Measurements from ENCODE around the gene IFT25. TPM values are rescaled to one million over a fixed set of nuclear protein-coding genes. Genes with fewer than 3 reads are reported as not detected.
"Not testable (repeated sequence)": the region's sequence is repeated elsewhere in the genome, so short reads cannot be mapped to it uniquely, and the experiment has no call there.

Gene IFT25
- total RNA-seq, 2 donors from 2014 or later: 23.8 to 24.5 TPM

DNA sequence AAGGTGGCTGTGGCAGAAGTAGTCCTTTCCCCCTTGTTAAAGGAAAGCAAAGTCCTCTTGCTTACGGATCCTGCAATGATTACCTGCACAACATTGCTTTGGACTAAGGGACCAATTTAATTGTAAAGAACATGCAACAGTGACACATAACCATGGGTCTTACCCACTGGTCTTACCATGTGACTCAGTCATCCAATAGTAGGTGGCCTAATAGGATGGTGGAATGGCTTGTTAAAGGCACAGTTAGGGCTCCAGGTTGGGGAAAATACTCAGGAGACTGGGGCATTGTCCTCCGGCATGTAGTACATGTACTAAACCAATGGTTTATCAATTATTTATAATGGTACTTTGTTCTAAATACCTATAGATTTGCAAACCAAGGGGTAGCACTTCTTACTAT lies 53.8 kb downstream of the IFT25 start:
- Histone ChIP-seq H3K36me3 (peaks cover 2% of the 10 kb centered on the region), H3K27ac (no peak overlapping the region), H3K4me3 (no peak overlapping the region), H3K9me3 (no peaks in the 10 kb centered on the region), H3K4me1 (ENCODE audit: control insufficient read depth in 1 of 2, low read depth in 2 of 2) (peaks cover 12 to 40% of the 10 kb centered on the region in 2 donors), H3K27me3 (replicated peaks; ENCODE audit: insufficient read depth) (no peaks in the 10 kb centered on the region)
- TF ChIP-seq, protein P1, sequence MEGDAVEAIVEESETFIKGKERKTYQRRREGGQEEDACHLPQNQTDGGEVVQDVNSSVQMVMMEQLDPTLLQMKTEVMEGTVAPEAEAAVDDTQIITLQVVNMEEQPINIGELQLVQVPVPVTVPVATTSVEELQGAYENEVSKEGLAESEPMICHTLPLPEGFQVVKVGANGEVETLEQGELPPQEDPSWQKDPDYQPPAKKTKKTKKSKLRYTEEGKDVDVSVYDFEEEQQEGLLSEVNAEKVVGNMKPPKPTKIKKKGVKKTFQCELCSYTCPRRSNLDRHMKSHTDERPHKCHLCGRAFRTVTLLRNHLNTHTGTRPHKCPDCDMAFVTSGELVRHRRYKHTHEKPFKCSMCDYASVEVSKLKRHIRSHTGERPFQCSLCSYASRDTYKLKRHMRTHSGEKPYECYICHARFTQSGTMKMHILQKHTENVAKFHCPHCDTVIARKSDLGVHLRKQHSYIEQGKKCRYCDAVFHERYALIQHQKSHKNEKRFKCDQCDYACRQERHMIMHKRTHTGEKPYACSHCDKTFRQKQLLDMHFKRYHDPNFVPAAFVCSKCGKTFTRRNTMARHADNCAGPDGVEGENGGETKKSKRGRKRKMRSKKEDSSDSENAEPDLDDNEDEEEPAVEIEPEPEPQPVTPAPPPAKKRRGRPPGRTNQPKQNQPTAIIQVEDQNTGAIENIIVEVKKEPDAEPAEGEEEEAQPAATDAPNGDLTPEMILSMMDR (IDR thresholded peaks at IDR 0.05): no peak
- DNase-seq (ENCODE audit: low spot score) (no peak), ATAC-seq (ENCODE audit: insufficient number of reproducible peaks, low FRiP score, low read depth) (no peak)

DNA sequence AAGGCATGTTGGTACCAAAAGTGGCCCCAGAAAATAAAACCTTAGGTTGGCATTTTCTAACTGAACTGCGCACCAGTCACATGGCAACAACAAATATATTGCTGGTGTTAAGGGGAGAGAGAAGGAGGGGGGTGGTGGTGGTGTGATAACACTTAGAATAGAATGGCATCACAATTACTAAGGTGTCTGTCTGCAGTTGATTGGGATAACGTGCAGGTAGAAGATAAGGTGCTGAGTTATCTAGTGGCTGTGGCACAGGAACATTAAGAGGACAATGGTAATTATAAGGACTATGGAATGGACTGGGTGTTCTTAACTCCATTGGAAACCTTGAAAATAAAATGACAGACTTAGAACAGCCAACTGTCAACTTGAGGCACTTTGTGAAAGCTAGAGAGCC lies 54.5 kb downstream of the IFT25 start:
- ATAC-seq (ENCODE audit: insufficient number of reproducible peaks, low FRiP score, low read depth): no peak
- Histone ChIP-seq H3K36me3 (peaks cover 4% of the 10 kb centered on the region), H3K4me1 (ENCODE audit: control insufficient read depth in 1 of 2, low read depth in 2 of 2) (peaks cover 7 to 34% of the 10 kb centered on the region in 2 donors), H3K27ac (no peak overlapping the region), H3K27me3 (replicated peaks; ENCODE audit: insufficient read depth) (no peaks in the 10 kb centered on the region), H3K9me3 (no peaks in the 10 kb centered on the region), H3K4me3 (no peak overlapping the region)
- DNase-seq (ENCODE audit: low spot score): no peak
- TF ChIP-seq, protein P1 (IDR thresholded peaks at IDR 0.05): no peak

DNA sequence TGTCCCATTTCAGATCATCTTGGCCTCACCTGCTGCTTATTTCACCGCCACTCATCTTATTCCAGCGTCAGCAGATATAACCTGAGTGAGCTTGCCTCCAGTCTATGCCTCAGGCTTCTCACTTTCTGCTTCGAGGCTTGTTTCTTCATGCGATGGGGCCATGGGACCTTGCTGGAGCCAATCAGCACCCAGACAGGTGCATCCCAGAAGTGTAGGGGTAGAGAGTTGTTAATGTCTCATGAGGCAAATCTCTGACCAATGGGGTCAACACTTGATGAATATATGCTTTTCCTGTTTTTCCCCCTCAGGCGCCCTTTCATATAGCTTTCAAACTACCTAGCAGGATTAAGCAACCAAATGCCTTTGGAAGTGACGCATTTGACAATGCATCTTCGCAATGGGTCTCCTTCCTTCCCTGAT lies 55.0 kb downstream of the IFT25 start:
- H3K9me3 ChIP-seq: no peaks in the 10 kb centered on the region
- peaks cover 7 to 29% of the 10 kb centered on the region in 2 donors for H3K4me1 ChIP-seq (ENCODE audit: control insufficient read depth in 1 of 2, low read depth in 2 of 2)
- H3K27ac ChIP-seq: peak overlapping the region; percentile 78 to 85
- TF ChIP-seq, protein P1 (IDR thresholded peaks at IDR 0.05): no peak
- DNase-seq (ENCODE audit: low spot score) (no peak), ATAC-seq (ENCODE audit: insufficient number of reproducible peaks, low FRiP score, low read depth) (no peak)
- H3K27me3 ChIP-seq (replicated peaks; ENCODE audit: insufficient read depth): no peaks in the 10 kb centered on the region
- peak overlapping the region; percentile 90 for H3K4me3 ChIP-seq
- H3K36me3 ChIP-seq: peaks cover 4% of the 10 kb centered on the region

DNA sequence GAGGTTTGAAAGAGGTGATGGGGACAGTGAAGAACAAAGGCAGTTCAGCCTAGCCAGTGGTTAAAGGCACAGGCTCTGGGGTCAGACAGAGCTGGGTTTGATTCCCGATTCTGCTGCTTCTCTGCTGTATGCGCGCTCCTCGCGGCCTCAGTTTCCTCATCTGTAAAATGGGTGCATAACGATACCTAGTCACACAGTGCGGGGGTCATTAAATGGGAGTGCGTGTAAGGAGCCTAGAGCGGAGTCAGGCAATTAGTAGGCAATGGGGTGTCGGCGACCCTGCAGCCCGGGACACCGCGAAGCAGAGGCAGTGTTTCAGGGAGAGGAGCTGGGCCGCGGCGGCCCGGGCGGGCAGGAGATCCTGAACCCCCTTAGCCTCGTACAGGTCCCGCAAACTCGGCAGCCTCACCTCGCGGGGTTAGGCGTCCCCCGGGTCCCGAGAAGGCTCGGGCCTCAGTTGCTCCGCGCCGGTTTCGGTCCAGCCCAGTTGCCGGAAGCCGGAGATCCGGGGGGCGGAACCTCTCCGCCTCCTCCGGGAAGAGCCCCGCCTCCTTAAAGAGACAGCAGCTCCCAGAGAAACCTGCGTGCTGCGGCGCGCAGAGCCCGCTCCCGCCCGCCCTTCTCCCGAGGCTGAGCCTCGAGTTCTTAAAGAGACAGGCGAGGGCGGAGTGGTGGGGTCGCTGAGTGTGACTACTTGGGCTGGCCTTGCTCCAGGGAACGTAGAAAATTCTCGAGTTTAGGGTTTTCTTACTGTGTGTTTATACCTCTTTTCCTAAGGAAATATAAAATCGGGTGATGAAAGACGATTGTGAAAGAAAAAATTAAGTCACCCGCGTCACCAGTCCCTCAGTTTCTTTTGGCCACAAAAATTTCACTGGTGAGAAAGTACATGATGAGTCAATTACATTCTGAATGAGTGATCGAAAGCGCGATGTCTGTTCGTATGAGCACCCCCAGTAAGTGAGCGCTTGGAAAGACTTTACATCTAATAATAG lies 55.9 kb downstream of the IFT25 start, which contains the start of gene YIPF1:
TSS of gene YIPF1 (minus strand) at position 494 of the 995 bp plus-strand sequence. CDS start 860 bp downstream, outside the sequence.
- TF ChIP-seq, protein P1 (IDR thresholded peaks at IDR 0.05): no peak
- peaks cover 7 to 22% of the 10 kb centered on the region in 2 donors for H3K4me1 ChIP-seq (ENCODE audit: control insufficient read depth in 1 of 2, low read depth in 2 of 2)
- ATAC-seq (ENCODE audit: insufficient number of reproducible peaks, low FRiP score, low read depth) (peak; percentile 84), DNase-seq (ENCODE audit: low spot score) (peak; percentile 47)
- H3K9me3 ChIP-seq: no peaks in the 10 kb centered on the region
- H3K27me3 ChIP-seq (replicated peaks; ENCODE audit: insufficient read depth): no peaks in the 10 kb centered on the region
- H3K36me3 ChIP-seq: peaks cover 4% of the 10 kb centered on the region
- H3K27ac ChIP-seq: peak within 1 kb of the TSS; percentile 78 to 85
- H3K4me3 ChIP-seq: peak within 1 kb of the TSS; percentile 90

DNA sequence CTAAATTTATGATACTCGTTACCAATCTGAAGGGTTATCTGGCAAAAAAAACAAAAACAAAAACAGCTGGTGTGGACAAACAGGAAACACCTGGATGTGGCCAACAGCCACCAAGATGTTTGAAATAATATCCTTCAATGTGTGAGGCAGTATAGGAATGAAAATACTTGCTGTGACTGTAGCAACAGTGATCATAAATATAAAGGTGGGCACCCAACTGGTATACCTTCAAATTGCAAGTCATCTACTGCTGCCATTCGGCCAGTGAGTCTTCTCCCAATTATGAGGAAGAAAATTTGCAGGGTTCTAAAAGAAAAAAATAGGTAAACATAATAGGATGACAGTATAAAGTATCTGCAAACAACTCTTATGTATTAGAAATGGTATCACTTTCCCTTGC lies 56.8 kb downstream of the IFT25 start:
- ATAC-seq (ENCODE audit: insufficient number of reproducible peaks, low FRiP score, low read depth) (no peak), DNase-seq (ENCODE audit: low spot score) (no peak)
- Histone ChIP-seq H3K27me3 (replicated peaks; ENCODE audit: insufficient read depth) (no peaks in the 10 kb centered on the region), H3K36me3 (peaks cover 4% of the 10 kb centered on the region), H3K4me1 (ENCODE audit: control insufficient read depth in 1 of 2, low read depth in 2 of 2) (peaks cover 7 to 22% of the 10 kb centered on the region in 2 donors), H3K27ac (peak overlapping the region; percentile 78 to 85), H3K4me3 (peak overlapping the region; percentile 90), H3K9me3 (no peaks in the 10 kb centered on the region)
- TF ChIP-seq, protein P1 (IDR thresholded peaks at IDR 0.05): no peak

DNA sequence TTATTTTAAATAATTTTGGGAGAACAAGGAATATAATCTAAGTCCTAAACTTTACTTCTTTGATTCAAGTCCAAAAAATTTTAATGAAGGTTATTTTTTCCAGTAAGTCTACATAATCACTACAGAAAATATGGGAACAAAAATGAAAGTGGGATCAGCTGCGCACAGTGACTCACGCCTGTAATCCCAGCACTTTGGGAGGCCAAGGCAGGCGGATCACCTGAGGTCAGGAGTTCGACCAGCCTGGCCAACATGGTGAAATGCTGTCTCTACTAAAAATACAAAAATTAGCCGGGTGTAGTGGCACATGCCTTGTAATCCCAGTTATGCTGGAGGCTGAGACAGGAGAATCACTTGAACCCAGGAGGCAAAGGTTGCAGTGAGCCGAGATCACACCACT lies 61.9 kb downstream of the IFT25 start:
- H3K9me3 ChIP-seq; H3K27ac ChIP-seq; H3K4me3 ChIP-seq; DNase-seq (ENCODE audit: low spot score); ATAC-seq (ENCODE audit: insufficient number of reproducible peaks, low FRiP score, low read depth); H3K27me3 ChIP-seq (replicated peaks; ENCODE audit: insufficient read depth); H3K4me1 ChIP-seq (ENCODE audit: control insufficient read depth in 1 of 2, low read depth in 2 of 2): not testable (repeated sequence)
- H3K36me3 ChIP-seq: peaks cover 21% of the 10 kb centered on the region

DNA sequence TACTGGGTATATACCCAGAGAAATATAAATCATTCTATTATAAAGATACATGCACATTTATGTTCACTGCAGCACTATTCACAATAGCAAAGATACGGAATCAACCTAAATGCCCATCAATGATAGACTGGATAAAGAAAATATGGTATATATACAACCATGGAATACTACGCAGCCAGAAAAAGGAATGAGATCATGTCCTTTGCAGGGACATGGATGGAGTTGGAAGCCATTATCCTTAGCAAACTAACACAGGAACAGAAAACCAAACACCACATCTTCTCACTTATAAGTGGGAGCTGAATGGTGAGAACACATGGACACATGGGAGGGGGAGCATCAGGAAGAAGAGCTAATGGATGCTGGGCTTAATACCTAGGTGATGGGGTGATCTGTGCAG lies 63.6 kb downstream of the IFT25 start:
- not testable (repeated sequence) for ATAC-seq (ENCODE audit: insufficient number of reproducible peaks, low FRiP score, low read depth)

More for the DNA sequence above, 63.6 kb downstream of the IFT25 start:
- not testable (repeated sequence) for DNase-seq (ENCODE audit: low spot score); H3K4me1 ChIP-seq (ENCODE audit: control insufficient read depth in 1 of 2, low read depth in 2 of 2); H3K4me3 ChIP-seq; H3K27me3 ChIP-seq (replicated peaks; ENCODE audit: insufficient read depth); H3K27ac ChIP-seq; H3K9me3 ChIP-seq
- peaks cover 34% of the 10 kb centered on the region for H3K36me3 ChIP-seq

Measured in thoracic aorta (tissue), 2 donors.